ENCODE measurements around the gene PDAP1. TPM values are rescaled to one million over a fixed set of nuclear protein-coding genes. Genes with fewer than 3 reads are reported as not detected.

PDAP1 gene, protein sequence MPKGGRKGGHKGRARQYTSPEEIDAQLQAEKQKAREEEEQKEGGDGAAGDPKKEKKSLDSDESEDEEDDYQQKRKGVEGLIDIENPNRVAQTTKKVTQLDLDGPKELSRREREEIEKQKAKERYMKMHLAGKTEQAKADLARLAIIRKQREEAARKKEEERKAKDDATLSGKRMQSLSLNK
- total RNA-seq (2013; cell fraction: nucleolus; rRNA removed) = 9.5 and 11.1 TPM in 2 replicates
- 35.9 and 37.8 TPM in 2 replicates for total RNA-seq (2014; rRNA removed)
- total RNA-seq (2014; rRNA removed; fragmentation: Illumina TruSeq; extraction: Trizol) = 94.9 and 107 TPM in 2 replicates
- total RNA-seq (2021) = 111 and 114 TPM in 2 replicates
- 68.1 TPM for polyA plus RNA-seq (2011; ENCODE audit: low read depth)
- 30.5 and 48.4 TPM in 2 replicates for polyA plus RNA-seq (2011; rRNA removed)
- polyA plus RNA-seq (2011; cell fraction: cytosol; rRNA removed) = 28.5 and 38.4 TPM in 2 replicates
- 19.5 and 39.0 TPM in 2 replicates for polyA plus RNA-seq (2011; cell fraction: nucleus; rRNA removed)
- polyA plus RNA-seq (2012) = 94.4 and 117 TPM in 2 replicates
- 132 and 200 TPM in 2 replicates for polyA plus RNA-seq (2014; fragmentation: Illumina TruSeq; extraction: Trizol)
- 10 to 100 TPM in 1 of 2 experiments, 1 to 10 TPM in 1; 6.6 to 13.8 TPM for polyA plus RNA-seq (2014; fragmentation: Nextera tagmentation; extraction: Ambion mirVana)
- polyA plus RNA-seq (2014; rRNA removed) = 60.6 and 76.4 TPM in 2 replicates
- 100 to 1,000 TPM in 1 of 2 experiments, 10 to 100 TPM in 1; 99.1 to 107 TPM for polyA plus RNA-seq (2016; fragmentation: Nextera tagmentation; extraction: Ambion mirVana)
- 10.3 and 46.3 TPM in 2 replicates for polyA minus RNA-seq (2011; rRNA and poly(A)+ RNA removed)
- 8.9 and 9.8 TPM in 2 replicates for polyA minus RNA-seq (2011; cell fraction: cytosol; rRNA and poly(A)+ RNA removed)
- 2.7 and 8.7 TPM in 2 replicates for polyA minus RNA-seq (2011; cell fraction: nucleus; rRNA and poly(A)+ RNA removed)
- percentile 89 among the genes with signal in this experiment for Bru-seq, nascent RNA
- percentile 93 among the genes with signal in this experiment for BruChase-seq, experiment 1, labeled RNA remaining after a 6-hour chase
- percentile 90 among the genes with signal in this experiment for BruChase-seq, experiment 2, labeled RNA remaining after a 2-hour chase
- long read RNA-seq, experiment 1, transcript PDAP1-201 (6 exons, 2,546 nt) = major isoform, 27 of 34 reads
- long read RNA-seq, experiment 1, partial matches to known transcripts = 2 of 34 reads
- long read RNA-seq, experiment 1, other reads (novel, unspliced or antisense) = 5 of 34 reads
- long read RNA-seq, experiment 2, transcript PDAP1-201 (6 exons, 2,546 nt) = major isoform, 17 of 21 reads
- long read RNA-seq, experiment 2, partial matches to known transcripts = 2 of 21 reads
- long read RNA-seq, experiment 2, other reads (novel, unspliced or antisense) = 2 of 21 reads

DNA sequence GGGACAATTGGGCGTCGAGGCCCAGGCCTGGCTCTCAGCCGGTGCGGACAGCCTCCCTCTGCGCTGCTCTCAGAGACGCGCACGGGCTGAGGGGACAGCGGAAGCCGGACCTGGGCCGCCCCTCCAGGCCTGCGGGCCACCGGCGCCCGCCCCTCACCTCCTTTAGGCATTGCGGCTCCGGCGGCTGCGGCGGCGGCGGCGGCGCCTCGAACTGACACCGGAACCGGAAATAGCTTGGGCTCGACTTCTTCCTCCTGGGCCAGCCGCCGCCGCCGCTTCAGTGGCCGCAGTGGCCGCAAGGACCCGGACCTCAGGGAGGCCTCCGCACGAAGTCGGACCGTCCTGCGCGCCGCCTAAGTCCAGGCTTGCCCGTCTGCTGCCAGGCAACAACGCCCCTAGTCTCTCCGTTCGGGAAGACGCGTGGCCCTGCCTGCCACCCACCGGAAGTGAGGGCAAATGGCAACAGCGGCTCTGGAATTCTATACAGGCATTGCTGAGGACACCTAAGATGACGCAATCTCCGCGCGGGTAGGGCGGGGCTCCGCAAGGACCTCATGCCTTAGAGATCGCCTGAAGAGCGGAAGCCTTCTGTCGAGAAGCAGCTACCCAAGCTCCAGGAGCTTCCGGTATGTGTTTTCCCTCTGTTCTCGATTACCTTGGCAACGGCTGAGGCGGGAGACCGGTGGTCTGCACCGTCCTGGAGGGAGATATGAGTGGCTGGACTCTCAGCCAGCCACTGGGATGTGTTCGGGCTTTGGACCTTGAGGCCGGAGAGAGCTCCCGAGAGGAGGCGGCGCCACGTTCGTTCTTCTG lies at the start of gene PDAP1, which contains the start of gene BUD31:
TSS of gene PDAP1 (minus strand) at position 219 of the 813 bp plus-strand sequence. CDS start at position 170, 49 bp downstream.
TSS of gene BUD31 (plus strand) at position 591 of the 813 bp plus-strand sequence. CDS start 2,124 bp downstream, outside the sequence.
- ChIA-PET RAD21 (ENCODE audit: unreplicated experiment) (interaction anchor here (0.6 to 2.7 kb wide), 10 partner anchors 28 to 91 kb away, joined by 3 to 8 read pairs (median 6); partner anchors contain the start of genes ARPC1A, CPSF4, PTCD1 and ZNF394), CTCF (interaction anchor here (0.5 to 4.6 kb wide), 9 partner anchors 11 to 175 kb away, joined by 3 to 31 read pairs (median 4); no protein-coding TSS in a partner anchor), SMC1A (ENCODE audit: uncharacterized antibody, unreplicated experiment) (interaction anchor here (0.8 to 3.2 kb wide), 10 partner anchors 9 to 151 kb away, joined by 3 to 20 read pairs (median 3); partner anchors contain the start of genes ARPC1B, CPSF4 and PTCD1), POLR2A (interaction anchor here (0.6 to 4.9 kb wide), 18 partner anchors 10 to 511 kb away, joined by 3 to 51 read pairs (median 5); partner anchors contain the start of genes ARPC1A, ARPC1B, ATP5MF and CPSF4)
- peak within 1 kb of the TSS; percentile 98 for H2AFZ ChIP-seq (ENCODE audit: control insufficient read depth, low read depth, low read length)
- H3K9ac ChIP-seq (ENCODE audit: control insufficient read depth, insufficient read depth, low read length) = peak within 1 kb of the TSS; percentile 98
- H3K4me1 ChIP-seq (ENCODE audit: control insufficient read depth, insufficient read depth, low read length) = peaks cover 12% of the 10 kb centered on the region
- H3K27ac ChIP-seq (ENCODE audit: control insufficient read depth, insufficient read depth) = peak within 1 kb of the TSS; percentile 99
- no peaks in the 10 kb centered on the region for H4K20me1 ChIP-seq (ENCODE audit: control insufficient read depth, insufficient read depth)
- FAIRE-seq (peak; percentile 98), ATAC-seq (peak; percentile 86), DNase-seq (ENCODE audit: low read depth, low spot score) (peak; percentile 90)
- H3K79me2 ChIP-seq (ENCODE audit: control insufficient read depth, insufficient read depth, low read length) = peaks cover 62% of the 10 kb centered on the region
- peak within 1 kb of the TSS; percentile 100 for H3K4me3 ChIP-seq
- no peaks in the 10 kb centered on the region for H3K9me3 ChIP-seq (replicated peaks; ENCODE audit: control insufficient read depth, insufficient read depth, low read length)
- under 1% methylated on average over 56 of the region's 72 CpGs for WGBS (ENCODE audit: insufficient coverage, insufficient replicate concordance, low lambda C conversion rate, missing lambda C conversion rate)
- H3K4me2 ChIP-seq (ENCODE audit: control insufficient read depth, insufficient read depth) = peak within 1 kb of the TSS; percentile 83
- H3K27me3 ChIP-seq (replicated peaks in 1 of 2; ENCODE audit: control insufficient read depth in 2 of 2, insufficient read depth in 2 of 2, low read length in 1 of 2) = no peaks in the 10 kb centered on the region
- intact Hi-C loops (cut with micrococcal nuclease; ENCODE audit: unreplicated experiment) = loop anchor here (2.0 to 5.0 kb wide), 2 partner anchors 28 to 36 kb away; partner anchors contain the start of gene ARPC1B
- peaks cover 6 to 15% of the 10 kb centered on the region in 2 experiments for H3K36me3 ChIP-seq (ENCODE audit: control insufficient read depth in 2 of 2, insufficient read depth in 2 of 2, low read length in 1 of 2)
- BruUV-seq (replicated peaks) = no TSS peak
- in situ Hi-C loops (cut with MboI) = no loop called here
- peak; percentile 98 for TF ChIP-seq NR2C1 (IDR thresholded peaks at IDR 0.05)
- TF ChIP-seq, protein P1, sequence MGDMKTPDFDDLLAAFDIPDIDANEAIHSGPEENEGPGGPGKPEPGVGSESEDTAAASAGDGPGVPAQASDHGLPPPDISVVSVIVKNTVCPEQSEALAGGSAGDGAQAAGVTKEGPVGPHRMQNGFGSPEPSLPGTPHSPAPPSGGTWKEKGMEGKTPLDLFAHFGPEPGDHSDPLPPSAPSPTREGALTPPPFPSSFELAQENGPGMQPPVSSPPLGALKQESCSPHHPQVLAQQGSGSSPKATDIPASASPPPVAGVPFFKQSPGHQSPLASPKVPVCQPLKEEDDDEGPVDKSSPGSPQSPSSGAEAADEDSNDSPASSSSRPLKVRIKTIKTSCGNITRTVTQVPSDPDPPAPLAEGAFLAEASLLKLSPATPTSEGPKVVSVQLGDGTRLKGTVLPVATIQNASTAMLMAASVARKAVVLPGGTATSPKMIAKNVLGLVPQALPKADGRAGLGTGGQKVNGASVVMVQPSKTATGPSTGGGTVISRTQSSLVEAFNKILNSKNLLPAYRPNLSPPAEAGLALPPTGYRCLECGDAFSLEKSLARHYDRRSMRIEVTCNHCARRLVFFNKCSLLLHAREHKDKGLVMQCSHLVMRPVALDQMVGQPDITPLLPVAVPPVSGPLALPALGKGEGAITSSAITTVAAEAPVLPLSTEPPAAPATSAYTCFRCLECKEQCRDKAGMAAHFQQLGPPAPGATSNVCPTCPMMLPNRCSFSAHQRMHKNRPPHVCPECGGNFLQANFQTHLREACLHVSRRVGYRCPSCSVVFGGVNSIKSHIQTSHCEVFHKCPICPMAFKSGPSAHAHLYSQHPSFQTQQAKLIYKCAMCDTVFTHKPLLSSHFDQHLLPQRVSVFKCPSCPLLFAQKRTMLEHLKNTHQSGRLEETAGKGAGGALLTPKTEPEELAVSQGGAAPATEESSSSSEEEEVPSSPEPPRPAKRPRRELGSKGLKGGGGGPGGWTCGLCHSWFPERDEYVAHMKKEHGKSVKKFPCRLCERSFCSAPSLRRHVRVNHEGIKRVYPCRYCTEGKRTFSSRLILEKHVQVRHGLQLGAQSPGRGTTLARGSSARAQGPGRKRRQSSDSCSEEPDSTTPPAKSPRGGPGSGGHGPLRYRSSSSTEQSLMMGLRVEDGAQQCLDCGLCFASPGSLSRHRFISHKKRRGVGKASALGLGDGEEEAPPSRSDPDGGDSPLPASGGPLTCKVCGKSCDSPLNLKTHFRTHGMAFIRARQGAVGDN (IDR thresholded peaks at IDR 0.05) = peak; percentile 20; the same call in 1 of the 2 replicates
- 0 out of 2 replicates have a peak, but pooled peaks have one; percentile 21 for TF ChIP-seq EED (IDR thresholded peaks at IDR 0.05; ENCODE audit: low read depth)
- TF ChIP-seq NBN (IDR thresholded peaks at IDR 0.05) = peak; percentile 89
- no peak; the same call in none of the 2 replicates for TF ChIP-seq BMI1 (IDR thresholded peaks at IDR 0.05; ENCODE audit: borderline replicate concordance)
- TF ChIP-seq, protein P2, sequence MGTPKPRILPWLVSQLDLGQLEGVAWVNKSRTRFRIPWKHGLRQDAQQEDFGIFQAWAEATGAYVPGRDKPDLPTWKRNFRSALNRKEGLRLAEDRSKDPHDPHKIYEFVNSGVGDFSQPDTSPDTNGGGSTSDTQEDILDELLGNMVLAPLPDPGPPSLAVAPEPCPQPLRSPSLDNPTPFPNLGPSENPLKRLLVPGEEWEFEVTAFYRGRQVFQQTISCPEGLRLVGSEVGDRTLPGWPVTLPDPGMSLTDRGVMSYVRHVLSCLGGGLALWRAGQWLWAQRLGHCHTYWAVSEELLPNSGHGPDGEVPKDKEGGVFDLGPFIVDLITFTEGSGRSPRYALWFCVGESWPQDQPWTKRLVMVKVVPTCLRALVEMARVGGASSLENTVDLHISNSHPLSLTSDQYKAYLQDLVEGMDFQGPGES (IDR thresholded peaks at IDR 0.05) = peak; percentile 69
- 0 out of 2 replicates have a peak, but pooled peaks have one; percentile 25 for TF ChIP-seq ZSCAN29 (IDR thresholded peaks at IDR 0.05)
- TF ChIP-seq SUZ12 (IDR thresholded peaks at IDR 0.05; ENCODE audit: unreplicated experiment) = no peak
